ENCODE measurements around the gene ATXN1.

Gene ATXN1

GRCh38 chr6:16736856-16737775, 24.1 kb downstream of the ATXN1 start:
- peak overlapping the region; percentile 63 for H3K27ac ChIP-seq (ENCODE audit: poor library complexity, severe bottlenecking)
- DNase-seq (ENCODE audit: low spot score) = no peak
- TF ChIP-seq CTCF (IDR thresholded peaks at IDR 0.05; ENCODE audit: poor library complexity, severe bottlenecking) = no peak

DNA sequence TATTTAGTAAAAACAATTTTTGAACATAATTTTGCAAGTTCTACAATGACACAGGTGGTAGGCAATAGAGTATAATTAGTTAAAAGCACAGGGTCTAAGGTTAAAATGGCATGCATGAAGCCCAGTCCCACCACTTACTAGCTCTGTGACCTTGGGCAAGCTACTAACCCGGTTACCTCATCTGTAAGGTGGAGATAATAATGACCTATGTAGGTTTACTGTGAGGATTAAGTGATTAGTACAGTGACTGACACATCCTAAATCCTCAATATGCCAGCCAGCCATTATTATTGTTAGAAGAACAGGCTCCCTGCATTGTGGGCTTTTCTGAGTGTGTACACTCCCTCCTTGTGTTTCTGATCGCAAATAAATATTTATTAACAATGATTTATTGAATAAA, 26.2 kb downstream of the ATXN1 start:
- H3K4me1 ChIP-seq (ENCODE audit: insufficient read depth, poor library complexity, severe bottlenecking) = peaks cover 40% of the 10 kb centered on the region
- H3K27me3 ChIP-seq (ENCODE audit: insufficient read depth, poor library complexity, severe bottlenecking) = no peaks in the 10 kb centered on the region
- DNase-seq (ENCODE audit: low spot score) (no peak), ATAC-seq (ENCODE audit: low read depth) (no peak)
- H3K9me3 ChIP-seq (ENCODE audit: severe bottlenecking) = no peaks in the 10 kb centered on the region
- no peak overlapping the region for H3K4me3 ChIP-seq (ENCODE audit: severe bottlenecking)
- no peak for TF ChIP-seq CTCF (IDR thresholded peaks at IDR 0.05; ENCODE audit: poor library complexity, severe bottlenecking)
- no peaks in the 10 kb centered on the region for H3K36me3 ChIP-seq (ENCODE audit: low read depth)
- H3K27ac ChIP-seq (ENCODE audit: poor library complexity, severe bottlenecking) = no peak overlapping the region

More at GRCh38 chr6:16736856-16737775, 24.1 kb downstream of the ATXN1 start:
- Histone ChIP-seq H3K4me3 (ENCODE audit: severe bottlenecking) (no peak overlapping the region), H3K4me1 (ENCODE audit: insufficient read depth, poor library complexity, severe bottlenecking) (peaks cover 54% of the 10 kb centered on the region), H3K9me3 (ENCODE audit: severe bottlenecking) (no peaks in the 10 kb centered on the region), H3K36me3 (ENCODE audit: low read depth) (no peaks in the 10 kb centered on the region), H3K27me3 (ENCODE audit: insufficient read depth, poor library complexity, severe bottlenecking) (no peaks in the 10 kb centered on the region)
- no peak for ATAC-seq (ENCODE audit: low read depth)

DNA sequence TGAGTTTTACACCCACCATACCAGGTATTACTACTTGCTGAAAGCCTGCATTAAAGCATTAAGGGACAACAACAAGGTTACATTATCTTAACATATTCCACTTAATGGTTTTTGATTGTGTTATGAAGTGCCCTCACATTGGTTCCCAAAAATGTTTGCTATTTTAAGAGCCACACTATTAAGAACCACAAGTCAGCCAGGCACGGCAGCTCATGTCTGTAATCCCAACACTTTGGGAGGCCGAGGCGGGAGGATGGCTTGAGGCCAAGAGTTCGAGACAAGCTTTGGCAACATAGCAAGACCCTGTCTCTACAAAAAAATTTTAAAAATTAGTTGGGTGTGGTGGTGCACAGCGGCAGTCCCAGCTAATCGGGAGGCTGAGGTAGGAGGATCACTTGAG, 28.2 kb downstream of the ATXN1 start:
- H3K9me3 ChIP-seq (ENCODE audit: severe bottlenecking) = no peaks in the 10 kb centered on the region
- H3K4me1 ChIP-seq (ENCODE audit: insufficient read depth, poor library complexity, severe bottlenecking) = peaks cover 37% of the 10 kb centered on the region
- H3K27me3 ChIP-seq (ENCODE audit: insufficient read depth, poor library complexity, severe bottlenecking) = no peaks in the 10 kb centered on the region
- H3K4me3 ChIP-seq (ENCODE audit: severe bottlenecking) = no peak overlapping the region
- TF ChIP-seq CTCF (IDR thresholded peaks at IDR 0.05; ENCODE audit: poor library complexity, severe bottlenecking) = no peak
- no peak overlapping the region for H3K27ac ChIP-seq (ENCODE audit: poor library complexity, severe bottlenecking)
- DNase-seq (ENCODE audit: low spot score) = no peak
- no peak for ATAC-seq (ENCODE audit: low read depth)
- H3K36me3 ChIP-seq (ENCODE audit: low read depth) = no peaks in the 10 kb centered on the region

GRCh38 chr6:16731478-16732051, 29.7 kb downstream of the ATXN1 start:
- H3K4me3 ChIP-seq (ENCODE audit: severe bottlenecking) = no peak overlapping the region
- H3K27ac ChIP-seq (ENCODE audit: poor library complexity, severe bottlenecking) = no peak overlapping the region

More at GRCh38 chr6:16731478-16732051, 29.7 kb downstream of the ATXN1 start:
- Histone ChIP-seq H3K4me1 (ENCODE audit: insufficient read depth, poor library complexity, severe bottlenecking) (peaks cover 31% of the 10 kb centered on the region), H3K9me3 (ENCODE audit: severe bottlenecking) (no peaks in the 10 kb centered on the region), H3K36me3 (ENCODE audit: low read depth) (no peaks in the 10 kb centered on the region), H3K27me3 (ENCODE audit: insufficient read depth, poor library complexity, severe bottlenecking) (no peaks in the 10 kb centered on the region)
- DNase-seq (ENCODE audit: low spot score) (no peak), ATAC-seq (ENCODE audit: low read depth) (no peak)
- no peak for TF ChIP-seq CTCF (IDR thresholded peaks at IDR 0.05; ENCODE audit: poor library complexity, severe bottlenecking)

All from RWPE2 (cell line).